Muscle layer of colon (tissue), 2 donors: ENCODE measurements around the gene SGCB.

Experiments
- H3K27ac ChIP-seq: one replicate; pipeline ENCODE4 v1.7.0; 2013; ENCODE audit warnings: low read depth, mild to moderate bottlenecking, low read length, moderate library complexity
- H3K27me3 ChIP-seq, 2 donors: one replicate each; pipeline ENCODE4 v1.7.0; 2013; ENCODE audit warnings: low read length in 2 of 2, mild to moderate bottlenecking in 2 of 2; ENCODE audit not compliant: insufficient read depth in 2 of 2, control insufficient read depth in 1 of 2
- H3K36me3 ChIP-seq: one replicate; pipeline ENCODE4 v1.7.0; 2013; ENCODE audit warnings: mild to moderate bottlenecking, low read length; ENCODE audit not compliant: insufficient read depth
- H3K4me1 ChIP-seq: one replicate; pipeline ENCODE4 v1.7.0; 2013; ENCODE audit warnings: mild to moderate bottlenecking, low read length; ENCODE audit not compliant: insufficient read depth
- H3K4me3 ChIP-seq, 2 donors: one replicate each; pipeline ENCODE4 v1.7.0; 2013; ENCODE audit warnings: low read length in 2 of 2, low read depth in 1 of 2, mild to moderate bottlenecking in 1 of 2, moderate library complexity in 1 of 2
- H3K9ac ChIP-seq: one replicate; pipeline ENCODE4 v1.7.0; 2013; ENCODE audit warnings: low read length
- H3K9me3 ChIP-seq: one replicate; pipeline ENCODE4 v1.7.0; 2013; ENCODE audit warnings: mild to moderate bottlenecking, low read length
- donor health status: abdominal sarcoma.
- donor health status: Adenocarcinoma of cecum.

SGCB gene

GRCh38 chr4:51997647-51998046 is 40.5 kb downstream of the SGCB start:
- H3K27me3 ChIP-seq, result no peaks in the 10 kb centered on the region
- H3K9ac ChIP-seq, result no peak overlapping the region
- H3K4me1 ChIP-seq, result no peaks in the 10 kb centered on the region
- H3K9me3 ChIP-seq, result no peaks in the 10 kb centered on the region
- no peak overlapping the region for H3K4me3 ChIP-seq
- H3K27ac ChIP-seq, result no peak overlapping the region
- H3K36me3 ChIP-seq, result no peaks in the 10 kb centered on the region

DNA sequence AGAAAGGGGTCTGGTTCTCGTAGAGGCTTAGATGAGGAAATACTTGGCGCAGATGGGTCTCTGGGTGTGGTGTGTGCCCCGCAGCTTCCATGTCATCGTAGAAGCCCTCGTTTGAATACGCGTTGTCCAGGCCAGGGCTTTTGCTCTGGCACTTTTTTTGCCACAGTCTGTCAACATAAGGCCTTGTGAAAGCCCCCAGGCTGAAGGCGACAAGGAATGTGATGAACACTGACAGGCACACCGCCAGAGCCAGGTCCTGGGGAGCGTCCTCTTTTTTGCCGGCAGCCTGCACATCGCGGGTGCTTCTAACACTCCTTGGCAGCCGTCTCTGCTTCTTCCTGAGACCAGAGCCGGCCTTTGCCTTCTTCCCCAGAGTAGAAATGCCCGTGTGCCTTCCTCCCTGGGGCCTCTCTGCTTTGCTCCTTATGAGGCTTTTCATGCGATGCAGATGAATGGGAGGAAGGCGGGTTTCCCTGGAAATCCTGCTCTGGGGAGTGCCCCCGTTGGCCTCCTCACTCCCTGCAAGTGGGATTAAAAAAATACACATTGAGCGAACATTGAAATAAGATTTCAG is 42.4 kb downstream of the SGCB start:
- H3K27me3 ChIP-seq, result no peaks in the 10 kb centered on the region
- no peaks in the 10 kb centered on the region for H3K9me3 ChIP-seq
- no peaks in the 10 kb centered on the region for H3K36me3 ChIP-seq
- H3K4me1 ChIP-seq, result no peaks in the 10 kb centered on the region
- no peak overlapping the region for H3K4me3 ChIP-seq
- no peak overlapping the region for H3K9ac ChIP-seq
- no peak overlapping the region for H3K27ac ChIP-seq
